GM21515 (cell line): ENCODE data around the gene SNCG.
"Not testable (repeated sequence)": the region's sequence is repeated elsewhere in the genome, so short reads cannot be mapped to it uniquely, and the experiment has no call there.

Source experiments
- ATAC-seq: cut with Tn5 transposase; IDR thresholded peaks from one replicate; pipeline ENCODE4 v1.9.1; 2021; ENCODE audit not compliant: unreplicated experiment

Gene SNCG

GRCh38 chr10:86944471-86944870 is 13.9 kb upstream of the SNCG start:
- no peak for ATAC-seq

GRCh38 chr10:86944907-86945306 is 13.5 kb upstream of the SNCG start:
- no peak for ATAC-seq

- no peak for ATAC-seq
Measured at GRCh38 chr10:86945361-86946212, 12.8 kb upstream of the SNCG start.

- no peak for ATAC-seq
Measured at GRCh38 chr10:86946213-86947155, 11.9 kb upstream of the SNCG start.

- not testable (repeated sequence) for ATAC-seq
Measured at GRCh38 chr10:86947806-86948205, 10.6 kb upstream of the SNCG start.

GRCh38 chr10:86950349-86950748 is 8.1 kb upstream of the SNCG start:
- no peak for ATAC-seq

- no peak for ATAC-seq
Measured at GRCh38 chr10:86951184-86951761, 7.1 kb upstream of the SNCG start.

GRCh38 chr10:86952106-86952505 is 6.3 kb upstream of the SNCG start:
- no peak for ATAC-seq

- ATAC-seq, result not testable (repeated sequence)
Measured at GRCh38 chr10:86952697-86953096, 5.7 kb upstream of the SNCG start.

- ATAC-seq, result no peak
Measured at GRCh38 chr10:86953747-86954680, 4.4 kb upstream of the SNCG start.

GRCh38 chr10:86954681-86955500 is 3.5 kb upstream of the SNCG start:
- ATAC-seq, result no peak

GRCh38 chr10:86955501-86956194 is 2.8 kb upstream of the SNCG start:
- no peak for ATAC-seq

GRCh38 chr10:86956195-86956847 is 2.1 kb upstream of the SNCG start:
- no peak for ATAC-seq

- no peak for ATAC-seq
Measured at GRCh38 chr10:86956848-86957448, 1.5 kb upstream of the SNCG start.

GRCh38 chr10:86957471-86958115 is 806 bp upstream of the SNCG start, which contains the start of gene MMRN2:
TSS of gene MMRN2 (minus strand) at chr10:86957615. CDS start at chr10:86957541, 74 bp downstream.
- no peak for ATAC-seq

- ATAC-seq, result no peak
Measured at GRCh38 chr10:86958901-86959736, 720 bp downstream of the SNCG start.

GRCh38 chr10:86959737-86960002 is 1.3 kb downstream of the SNCG start:
- no peak for ATAC-seq
